Measurements from ENCODE around the gene NKD1. TPM values are rescaled to one million over a fixed set of nuclear protein-coding genes. Genes with fewer than 3 reads are reported as not detected.
A peak's percentile ranks its signal among the peaks of the same experiment; 100 is the strongest.

The NKD1 gene
- total RNA-seq, 2 experiments from 2014 or later = 0.91 to 1.1 TPM

DNA sequence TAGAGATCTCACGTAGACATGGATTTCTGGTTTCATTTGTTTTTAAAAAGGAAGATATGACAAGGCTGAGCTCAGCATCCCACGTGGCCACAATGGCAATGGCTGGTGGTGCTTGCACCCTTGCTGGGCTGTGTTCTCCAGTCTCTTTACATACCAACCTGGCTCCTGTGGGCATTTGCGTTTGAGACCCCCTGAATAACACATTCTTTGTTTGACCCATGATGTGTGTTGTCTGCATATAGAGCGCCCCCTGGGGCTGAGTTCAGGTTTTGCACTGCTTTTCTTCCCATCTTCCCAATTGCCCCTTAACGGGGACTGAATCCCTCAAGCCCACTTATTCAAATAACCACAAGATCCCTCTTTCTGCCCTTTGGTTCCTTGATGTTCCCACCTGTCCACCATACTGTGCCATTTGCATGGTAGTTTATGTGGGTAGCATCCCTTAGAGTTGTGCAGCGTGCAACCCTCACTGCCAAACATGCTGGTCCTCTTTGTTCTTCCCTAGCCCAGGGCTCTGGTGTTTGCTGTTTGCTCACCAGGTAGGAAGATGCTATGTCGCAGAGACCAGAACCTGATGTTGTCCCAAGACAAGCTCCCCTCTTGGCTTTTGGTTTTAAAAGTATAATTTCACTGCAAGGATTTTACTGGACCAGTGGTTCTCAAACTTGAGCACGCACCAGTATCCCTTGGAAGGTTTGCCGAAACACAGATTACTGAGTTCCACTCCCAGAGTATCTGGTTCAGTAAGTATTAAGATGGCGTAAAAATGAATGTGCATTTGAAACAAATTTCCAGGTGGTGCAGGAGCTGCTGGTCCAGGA is 38.5 kb upstream of the NKD1 start:
- Mint-ChIP-seq H3K36me3 (no peaks in the 10 kb centered on the region), H3K9me3 (no peaks in the 10 kb centered on the region), H3K4me1 (no peaks in the 10 kb centered on the region), H3K4me3 (no peak overlapping the region), H3K27ac (no peak overlapping the region), H3K27me3 (peaks cover 2% of the 10 kb centered on the region)
- POLR2A ChIA-PET = no interaction called here
- peak; percentile 51 for DNase-seq
- ATAC-seq (ENCODE audit: low read depth) = no peak

DNA sequence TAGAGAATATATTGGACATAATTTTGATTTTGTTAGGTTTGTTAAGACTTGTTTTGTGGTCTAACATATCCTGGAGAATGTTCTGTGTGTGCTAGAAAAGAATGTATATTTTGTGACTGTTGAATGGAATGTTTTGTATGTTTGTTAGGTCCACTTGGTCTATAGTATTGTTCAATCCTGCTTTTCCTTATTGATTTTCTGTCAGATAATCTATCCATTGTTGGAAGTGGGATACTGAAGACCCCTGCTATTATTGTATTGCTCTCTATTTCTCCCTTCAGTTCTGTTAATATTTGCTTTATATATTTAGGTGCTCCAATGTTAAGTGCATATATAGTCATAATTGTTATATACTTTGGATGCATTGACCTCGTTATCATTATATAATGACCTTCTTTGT is 33.0 kb upstream of the NKD1 start:
- Mint-ChIP-seq H3K36me3 (peaks cover 5% of the 10 kb centered on the region), H3K4me3 (no peak overlapping the region), H3K9me3 (peaks cover 11% of the 10 kb centered on the region), H3K27me3 (peaks cover 11% of the 10 kb centered on the region), H3K27ac (no peak overlapping the region), H3K4me1 (no peaks in the 10 kb centered on the region)
- DNase-seq = no peak
- no peak for ATAC-seq (ENCODE audit: low read depth)
- POLR2A ChIA-PET = no interaction called here

- POLR2A ChIA-PET = no interaction called here
- Mint-ChIP-seq H3K9me3 (peaks cover 11% of the 10 kb centered on the region), H3K4me3 (no peak overlapping the region), H3K27me3 (peaks cover 19% of the 10 kb centered on the region), H3K36me3 (peaks cover 5% of the 10 kb centered on the region), H3K4me1 (no peaks in the 10 kb centered on the region), H3K27ac (no peak overlapping the region)
- ATAC-seq (ENCODE audit: low read depth) (no peak), DNase-seq (no peak)
Observed at GRCh38 chr16:50516401-50516800, 31.8 kb upstream of the NKD1 start.

DNA sequence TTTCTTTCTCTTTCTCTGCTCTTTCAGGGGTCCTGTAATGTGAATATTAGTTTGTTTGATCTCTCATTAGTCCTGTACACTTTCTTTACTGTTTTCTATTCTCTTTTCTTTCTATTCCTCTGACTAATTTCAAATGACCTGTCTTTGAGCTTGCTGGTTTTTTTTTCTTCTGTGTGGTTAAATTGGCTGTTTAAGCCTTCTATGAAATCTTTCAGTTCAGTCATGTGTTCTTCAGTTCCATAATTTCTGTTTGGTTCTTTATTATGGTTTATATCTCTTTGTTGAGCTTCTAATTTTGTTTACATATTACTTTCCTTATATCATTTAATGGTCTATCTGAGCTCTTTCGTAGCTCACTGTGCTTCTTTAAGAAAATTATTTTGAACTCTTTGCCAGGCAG is 31.3 kb upstream of the NKD1 start:
- no peak for DNase-seq
- no peak for ATAC-seq (ENCODE audit: low read depth)
- Mint-ChIP-seq H3K36me3 (peaks cover 5% of the 10 kb centered on the region), H3K27me3 (peaks cover 23% of the 10 kb centered on the region), H3K27ac (no peak overlapping the region), H3K4me3 (no peak overlapping the region), H3K4me1 (no peaks in the 10 kb centered on the region), H3K9me3 (peaks cover 11% of the 10 kb centered on the region)
- POLR2A ChIA-PET = no interaction called here

- Mint-ChIP-seq H3K27ac (no peak overlapping the region), H3K9me3 (peaks cover 11% of the 10 kb centered on the region), H3K4me1 (no peaks in the 10 kb centered on the region), H3K27me3 (peaks cover 21% of the 10 kb centered on the region), H3K36me3 (peaks cover 5% of the 10 kb centered on the region), H3K4me3 (no peak overlapping the region)
- DNase-seq (no peak), ATAC-seq (ENCODE audit: low read depth) (no peak)
- POLR2A ChIA-PET = no interaction called here
Observed at GRCh38 chr16:50517450-50518252, 30.5 kb upstream of the NKD1 start.

DNA sequence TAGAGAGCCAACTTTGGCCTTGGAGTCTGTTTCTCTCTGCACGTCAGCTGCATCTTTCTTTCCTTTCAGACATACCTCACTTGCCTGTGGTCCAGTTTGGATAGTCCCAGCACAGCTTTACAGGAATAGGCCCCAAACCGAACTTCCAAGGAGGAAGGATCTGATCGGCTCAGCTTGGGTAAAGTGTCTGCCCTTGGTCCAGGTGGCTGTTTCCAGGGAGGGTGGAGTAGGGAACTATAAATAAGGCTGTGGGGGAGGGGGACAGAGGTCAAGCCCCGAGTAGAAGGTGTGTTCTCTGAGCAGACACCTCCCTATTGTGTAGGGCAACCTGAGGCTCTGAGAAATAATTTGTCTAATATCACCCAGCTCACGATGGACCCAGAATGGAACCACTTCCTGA is 29.2 kb upstream of the NKD1 start:
- no peak overlapping the region for H3K27ac Mint-ChIP-seq
- ATAC-seq (ENCODE audit: low read depth) (no peak), DNase-seq (no peak)
- no peaks in the 10 kb centered on the region for H3K4me1 Mint-ChIP-seq
- no peak overlapping the region for H3K4me3 Mint-ChIP-seq
- POLR2A ChIA-PET = no interaction called here
- H3K36me3 Mint-ChIP-seq = peaks cover 5% of the 10 kb centered on the region
- H3K27me3 Mint-ChIP-seq = peaks cover 21% of the 10 kb centered on the region
- peaks cover 11% of the 10 kb centered on the region for H3K9me3 Mint-ChIP-seq

DNA sequence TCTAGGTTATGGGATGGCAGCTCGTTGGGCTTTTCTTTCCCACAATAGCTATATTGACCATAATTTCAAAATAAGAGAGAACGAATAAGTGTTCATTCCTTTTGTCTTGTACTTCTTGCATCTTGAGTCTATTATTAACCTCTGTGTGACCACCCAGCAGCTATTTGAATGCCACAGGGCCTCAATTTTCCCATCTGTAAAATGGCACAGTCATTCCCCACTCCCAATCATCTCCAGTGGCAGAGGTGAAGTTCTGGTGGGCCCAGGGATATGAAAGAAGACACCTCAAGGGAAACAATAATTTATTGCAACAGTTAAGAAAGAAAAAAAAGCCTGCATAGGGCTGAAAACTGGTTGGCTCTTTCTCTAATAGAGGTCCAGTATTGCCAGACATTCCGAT is 28.6 kb upstream of the NKD1 start:
- DNase-seq = no peak
- POLR2A ChIA-PET = no interaction called here
- no peak overlapping the region for H3K4me3 Mint-ChIP-seq
- H3K4me1 Mint-ChIP-seq = no peaks in the 10 kb centered on the region
- peaks cover 21% of the 10 kb centered on the region for H3K27me3 Mint-ChIP-seq
- peaks cover 5% of the 10 kb centered on the region for H3K36me3 Mint-ChIP-seq
- H3K27ac Mint-ChIP-seq = no peak overlapping the region
- no peak for ATAC-seq (ENCODE audit: low read depth)
- peaks cover 11% of the 10 kb centered on the region for H3K9me3 Mint-ChIP-seq

DNA sequence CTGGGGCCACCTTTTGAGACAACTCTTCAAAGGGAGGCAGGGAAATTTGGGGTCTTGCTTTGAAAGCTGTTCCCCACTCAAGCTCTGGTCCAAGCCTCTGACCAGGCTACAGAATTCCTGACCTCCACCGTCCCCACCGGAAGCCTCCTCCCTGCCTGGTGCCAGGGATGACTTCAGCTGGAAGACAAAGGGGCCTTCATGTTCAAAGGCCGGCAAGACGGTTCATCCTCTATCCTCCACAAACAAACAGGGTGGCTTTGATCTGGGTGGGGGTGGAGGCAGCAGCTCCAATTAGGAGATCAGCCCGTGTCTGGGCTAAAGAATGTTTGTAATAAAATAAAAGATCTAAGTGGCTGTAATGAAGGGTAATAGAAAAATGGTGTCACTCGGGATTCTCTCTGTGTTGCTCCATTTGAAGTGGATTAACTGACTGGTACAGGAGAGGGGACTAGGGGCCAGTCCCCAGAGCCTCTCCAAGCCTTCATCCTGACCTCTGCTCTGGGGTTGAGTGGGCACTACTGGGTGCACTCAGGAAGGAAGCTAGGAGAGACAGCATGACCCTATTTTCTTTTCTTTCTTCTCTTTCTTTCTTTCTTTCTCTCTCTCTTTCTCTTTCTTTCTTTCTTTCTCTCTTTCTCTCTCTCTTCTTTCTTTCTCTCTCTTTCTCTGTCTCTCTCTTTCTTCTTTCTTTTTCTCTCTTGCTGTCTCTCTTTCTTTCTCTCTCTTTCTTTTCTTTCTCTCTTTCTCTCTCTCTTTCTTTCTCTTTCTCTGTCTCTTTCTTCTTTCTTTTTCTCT is 27.5 kb upstream of the NKD1 start:
- Mint-ChIP-seq H3K9me3 (peaks cover 8% of the 10 kb centered on the region), H3K4me3 (no peak overlapping the region), H3K27ac (no peak overlapping the region), H3K4me1 (no peaks in the 10 kb centered on the region), H3K36me3 (peaks cover 5% of the 10 kb centered on the region), H3K27me3 (peaks cover 18% of the 10 kb centered on the region)
- DNase-seq (no peak), ATAC-seq (ENCODE audit: low read depth) (no peak)
- POLR2A ChIA-PET = no interaction called here

DNA sequence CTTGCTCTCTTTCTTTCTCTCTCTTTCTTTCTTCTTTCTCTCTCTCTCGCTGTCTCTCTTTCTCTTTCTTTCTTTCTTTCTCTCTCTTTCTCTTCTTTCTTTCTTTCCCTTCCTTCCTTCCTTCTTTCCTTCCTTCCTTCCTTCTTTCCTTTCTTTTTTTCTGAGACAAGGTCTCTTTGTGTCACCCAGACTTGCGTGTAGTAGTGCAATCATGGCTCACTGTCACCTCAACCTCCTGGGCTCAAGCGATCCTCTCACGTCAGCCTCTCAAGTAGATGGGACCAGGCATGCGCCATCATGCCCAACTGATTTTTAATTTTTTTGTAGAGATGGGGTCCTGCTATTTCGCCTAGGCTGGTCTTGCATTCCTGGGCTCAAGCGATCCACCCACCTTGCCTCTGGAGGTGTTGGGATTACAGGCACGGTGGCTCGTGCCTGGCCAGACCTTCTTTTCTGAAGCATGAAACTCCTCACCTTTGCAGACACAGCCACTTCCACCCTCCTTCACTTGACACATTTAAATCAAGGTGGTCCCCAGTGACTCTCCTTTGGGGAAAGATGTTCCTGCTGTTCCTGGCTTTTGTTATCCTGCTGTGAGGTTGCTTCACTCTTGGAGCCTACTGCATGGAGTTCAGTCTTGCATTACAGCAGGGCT is 26.8 kb upstream of the NKD1 start:
- H3K4me3 Mint-ChIP-seq = no peak overlapping the region
- DNase-seq (no peak), ATAC-seq (ENCODE audit: low read depth) (no peak)
- POLR2A ChIA-PET = no interaction called here
- H3K9me3 Mint-ChIP-seq = peaks cover 7% of the 10 kb centered on the region
- peaks cover 22% of the 10 kb centered on the region for H3K27me3 Mint-ChIP-seq
- H3K27ac Mint-ChIP-seq = no peak overlapping the region
- peaks cover 5% of the 10 kb centered on the region for H3K36me3 Mint-ChIP-seq
- no peaks in the 10 kb centered on the region for H3K4me1 Mint-ChIP-seq

- peaks cover 18% of the 10 kb centered on the region for H3K27me3 Mint-ChIP-seq
- DNase-seq (no peak), ATAC-seq (ENCODE audit: low read depth) (no peak)
- no peak overlapping the region for H3K27ac Mint-ChIP-seq
- H3K36me3 Mint-ChIP-seq = no peaks in the 10 kb centered on the region
- POLR2A ChIA-PET = no interaction called here
- H3K9me3 Mint-ChIP-seq = no peaks in the 10 kb centered on the region
- no peak overlapping the region for H3K4me3 Mint-ChIP-seq
- no peaks in the 10 kb centered on the region for H3K4me1 Mint-ChIP-seq
Observed at GRCh38 chr16:50522324-50522723, 25.9 kb upstream of the NKD1 start.

DNA sequence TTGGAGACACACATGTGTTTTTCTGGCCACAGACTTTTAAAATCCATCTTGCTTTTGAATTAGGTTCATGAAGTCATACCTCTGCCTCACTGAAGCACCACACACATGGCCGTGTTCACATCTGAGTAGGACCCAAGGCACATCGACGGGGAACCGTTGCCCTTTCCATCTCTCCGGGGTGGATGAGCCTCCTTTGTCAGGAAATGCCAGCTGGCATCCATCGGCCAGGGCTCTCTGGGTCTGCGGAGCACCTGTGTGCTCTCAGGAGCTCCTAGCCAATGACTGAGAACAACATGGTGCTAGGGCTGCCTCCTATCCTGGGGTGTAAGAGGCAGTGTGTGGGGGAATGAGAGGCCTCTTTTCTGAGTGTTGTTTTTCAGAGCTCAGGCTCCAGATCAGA is 24.5 kb upstream of the NKD1 start:
- ATAC-seq (ENCODE audit: low read depth) (no peak), DNase-seq (no peak)
- Mint-ChIP-seq H3K9me3 (peaks cover 2% of the 10 kb centered on the region), H3K36me3 (no peaks in the 10 kb centered on the region), H3K4me3 (no peak overlapping the region), H3K4me1 (no peaks in the 10 kb centered on the region), H3K27ac (no peak overlapping the region), H3K27me3 (peaks cover 18% of the 10 kb centered on the region)
- POLR2A ChIA-PET = no interaction called here

GRCh38 chr16:50525262-50525661 is 22.9 kb upstream of the NKD1 start:
- no peak for DNase-seq
- no peak for ATAC-seq (ENCODE audit: low read depth)
- Mint-ChIP-seq H3K36me3 (no peaks in the 10 kb centered on the region), H3K9me3 (peaks cover 13% of the 10 kb centered on the region), H3K4me1 (no peaks in the 10 kb centered on the region), H3K27me3 (peaks cover 24% of the 10 kb centered on the region), H3K4me3 (no peak overlapping the region), H3K27ac (no peak overlapping the region)
- POLR2A ChIA-PET = no interaction called here

DNA sequence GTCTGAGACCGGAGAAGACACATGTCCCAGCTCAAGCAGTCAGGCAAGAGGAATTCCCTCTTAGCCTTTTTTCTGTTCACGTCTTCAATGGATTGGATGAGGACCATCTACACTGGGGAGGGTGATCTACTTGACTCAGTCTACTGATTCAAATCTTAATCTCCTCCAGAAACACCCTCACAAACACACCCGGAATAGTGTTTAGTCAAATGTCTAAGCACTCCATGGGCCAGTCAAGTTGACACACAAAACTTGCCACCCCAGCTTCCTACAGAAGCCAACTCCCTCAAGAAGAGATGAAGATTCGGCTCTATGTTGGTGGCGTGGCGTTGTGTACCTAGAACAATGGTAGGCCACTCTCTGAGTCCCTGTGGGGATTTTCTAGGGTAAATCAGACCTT is 22.5 kb upstream of the NKD1 start:
- DNase-seq (no peak), ATAC-seq (ENCODE audit: low read depth) (no peak)
- Mint-ChIP-seq H3K4me3 (no peak overlapping the region), H3K27me3 (peaks cover 24% of the 10 kb centered on the region), H3K4me1 (no peaks in the 10 kb centered on the region), H3K27ac (no peak overlapping the region), H3K9me3 (peaks cover 14% of the 10 kb centered on the region), H3K36me3 (no peaks in the 10 kb centered on the region)
- POLR2A ChIA-PET = no interaction called here
